SJSA1 (cell line): Measurements from ENCODE around the gene IL1RAPL1. TPM values are rescaled to one million over a fixed set of nuclear protein-coding genes. Genes with fewer than 3 reads are reported as not detected.

Experiments
- DNase-seq, 2 experiments: peaks; one replicate each; pipeline ENCODE4 v3.0.0-alpha.2; 2015 to 2020; ENCODE audit warnings: low spot score in 2 of 2, low read depth in 1 of 2
- H3K27ac ChIP-seq: fragments of 250-450 bp; sonication (Bioruptor Pico); 2 replicates; pipeline ENCODE4 v1.5.1; 2020; ENCODE audit warnings: mild to moderate bottlenecking, moderate library complexity
- H3K27me3 ChIP-seq: fragments of 250-450 bp; sonication (Bioruptor Pico); replicated peaks from 2 replicates; pipeline ENCODE4 v1.5.1; 2020; ENCODE audit warnings: mild to moderate bottlenecking, moderate library complexity
- H3K36me3 ChIP-seq: fragments of 250-450 bp; sonication (Bioruptor Pico); 2 replicates; pipeline ENCODE4 v1.5.1; 2020; ENCODE audit warnings: mild to moderate bottlenecking
- H3K4me1 ChIP-seq: fragments of 250-450 bp; sonication (Bioruptor Pico); replicated peaks from 2 replicates; pipeline ENCODE4 v1.6.1; 2021; ENCODE audit warnings: mild to moderate bottlenecking
- H3K4me3 ChIP-seq: fragments of 250-450 bp; sonication (Bioruptor Pico); 2 replicates; pipeline ENCODE4 v1.5.1; 2020; ENCODE audit warnings: mild to moderate bottlenecking
- H3K9me3 ChIP-seq: fragments of 250-450 bp; sonication (Bioruptor Pico); replicated peaks from 2 replicates; pipeline ENCODE4 v1.5.1; 2020; ENCODE audit warnings: mild to moderate bottlenecking
- total RNA-seq: library from RNA; depleted of rRNA; stranded (reverse); fragments of >200 nt; shearing (Covaris generic); gene quantifications from 2 replicates; pipeline ENCODE4 v1.2.3, GENCODE V29; 2014

IL1RAPL1 gene
- total RNA-seq, 1 experiment from 2014 or later = not detected

DNA sequence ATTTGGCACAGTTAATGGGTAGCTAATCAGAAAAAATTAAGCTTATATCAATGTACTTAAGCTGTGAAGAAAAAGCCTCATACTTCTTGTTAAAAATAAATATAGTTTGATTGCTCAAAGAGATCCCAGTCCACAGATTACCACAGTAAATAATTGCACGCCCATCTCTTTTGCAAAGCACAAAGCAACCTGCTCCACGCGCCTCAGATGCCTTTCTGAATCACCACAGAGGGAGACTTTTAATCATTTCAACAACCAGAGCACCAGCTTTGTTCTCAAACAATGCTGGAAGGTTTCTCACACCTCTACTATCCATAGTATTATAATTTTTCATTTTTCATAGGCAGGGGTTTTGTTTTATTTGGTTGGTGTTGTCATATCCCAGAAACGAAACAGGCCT, 1289.5 kb downstream of the IL1RAPL1 start:
- Histone ChIP-seq H3K27ac (no peak overlapping the region), H3K9me3 (no peaks in the 10 kb centered on the region), H3K4me1 (no peaks in the 10 kb centered on the region), H3K36me3 (no peaks in the 10 kb centered on the region), H3K27me3 (no peaks in the 10 kb centered on the region), H3K4me3 (no peak overlapping the region)
- DNase-seq = no peak

DNA sequence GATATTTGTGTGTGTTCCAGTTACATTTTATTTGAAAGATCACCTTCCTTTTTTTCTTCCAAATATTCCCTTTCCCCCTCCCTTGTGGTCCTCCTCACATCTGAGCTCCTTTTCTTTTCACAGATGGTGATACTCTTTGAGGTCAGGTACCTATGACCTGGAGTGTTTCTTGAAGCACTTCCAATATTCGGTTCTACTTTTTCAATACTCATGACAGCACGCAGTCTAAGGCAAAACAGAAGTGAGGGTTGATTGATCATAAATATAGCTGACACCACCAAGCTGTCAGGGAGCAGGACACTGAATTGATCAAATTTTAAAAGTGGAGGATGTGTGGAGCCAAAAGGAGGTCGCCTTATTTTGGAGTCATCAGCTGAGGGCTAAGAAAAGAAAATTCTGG, 1293.7 kb downstream of the IL1RAPL1 start:
- DNase-seq = no peak
- Histone ChIP-seq H3K4me1 (no peaks in the 10 kb centered on the region), H3K4me3 (no peak overlapping the region), H3K27ac (no peak overlapping the region), H3K36me3 (no peaks in the 10 kb centered on the region), H3K9me3 (no peaks in the 10 kb centered on the region), H3K27me3 (no peaks in the 10 kb centered on the region)

DNA sequence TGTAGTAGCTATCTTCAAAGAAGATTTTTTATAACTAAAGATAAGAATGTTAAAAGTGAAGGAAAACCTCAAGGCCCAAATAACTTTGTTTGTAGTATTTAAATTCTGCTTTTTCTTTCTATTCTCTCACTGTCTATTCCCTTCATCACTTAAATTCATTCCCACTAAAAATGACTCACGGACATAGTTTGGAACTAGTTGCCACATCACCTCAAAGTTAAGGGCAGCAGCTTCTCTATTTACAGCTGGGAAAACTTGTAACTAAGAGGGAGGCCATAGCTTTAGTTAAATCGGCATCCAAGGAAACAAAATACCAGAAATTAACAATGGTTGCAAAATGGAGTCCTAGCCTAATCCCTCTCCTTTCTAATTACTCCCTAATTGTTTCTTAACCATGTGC, 1302.8 kb downstream of the IL1RAPL1 start:
- DNase-seq = no peak
- H3K36me3 ChIP-seq = no peaks in the 10 kb centered on the region
- H3K9me3 ChIP-seq = no peaks in the 10 kb centered on the region
- no peak overlapping the region for H3K4me3 ChIP-seq
- H3K4me1 ChIP-seq = no peaks in the 10 kb centered on the region
- H3K27me3 ChIP-seq = no peaks in the 10 kb centered on the region
- H3K27ac ChIP-seq = no peak overlapping the region

GRCh38 chrX:29890646-29891200, 1303.5 kb downstream of the IL1RAPL1 start:
- H3K27ac ChIP-seq = no peak overlapping the region
- no peaks in the 10 kb centered on the region for H3K27me3 ChIP-seq
- no peaks in the 10 kb centered on the region for H3K4me1 ChIP-seq
- no peaks in the 10 kb centered on the region for H3K9me3 ChIP-seq
- H3K36me3 ChIP-seq = no peaks in the 10 kb centered on the region
- no peak overlapping the region for H3K4me3 ChIP-seq
- no peak for DNase-seq

DNA sequence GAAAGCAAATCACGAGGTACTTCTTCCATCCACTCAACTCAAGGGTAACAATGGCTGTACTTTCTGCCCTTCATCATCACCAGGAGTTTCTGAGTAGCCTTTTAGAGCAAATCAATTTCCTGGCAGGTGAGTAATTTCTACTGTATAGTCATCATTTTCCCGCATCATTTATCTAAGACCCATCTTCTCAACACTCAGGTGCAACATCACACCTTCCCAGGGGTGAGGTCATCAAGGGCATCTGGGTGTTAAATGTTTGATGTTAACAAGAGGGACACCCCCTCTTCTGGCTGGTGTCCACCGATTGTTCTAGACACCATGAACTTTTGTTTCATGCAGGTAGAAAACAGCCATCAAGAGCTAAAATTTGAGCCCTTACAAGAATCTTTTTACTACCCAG, 1314.8 kb downstream of the IL1RAPL1 start:
- no peak for DNase-seq
- no peak overlapping the region for H3K4me3 ChIP-seq
- no peaks in the 10 kb centered on the region for H3K36me3 ChIP-seq
- H3K27me3 ChIP-seq = no peaks in the 10 kb centered on the region
- H3K9me3 ChIP-seq = no peaks in the 10 kb centered on the region
- no peak overlapping the region for H3K27ac ChIP-seq
- no peaks in the 10 kb centered on the region for H3K4me1 ChIP-seq

DNA sequence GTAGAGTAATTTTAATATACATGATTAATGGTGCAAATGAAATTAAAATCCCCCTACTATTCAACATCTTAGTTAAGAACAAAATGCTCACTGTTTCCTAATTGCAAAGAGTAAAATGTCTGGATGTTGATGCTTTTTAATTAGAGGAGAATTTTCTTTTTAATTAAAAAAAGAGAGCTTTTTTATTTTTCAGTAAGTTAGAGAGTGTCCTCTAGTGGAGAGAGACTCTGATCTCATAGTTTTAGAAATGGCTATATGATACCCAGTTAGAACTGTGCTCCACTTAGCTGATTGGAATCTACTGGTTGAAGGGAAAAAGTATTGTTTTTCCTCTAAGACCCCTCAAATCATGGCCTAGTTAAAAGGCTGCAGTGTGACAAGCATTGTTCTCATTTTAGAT, 1316.1 kb downstream of the IL1RAPL1 start:
- Histone ChIP-seq H3K27ac (no peak overlapping the region), H3K4me1 (no peaks in the 10 kb centered on the region), H3K27me3 (no peaks in the 10 kb centered on the region), H3K9me3 (no peaks in the 10 kb centered on the region), H3K4me3 (no peak overlapping the region), H3K36me3 (no peaks in the 10 kb centered on the region)
- no peak for DNase-seq

DNA sequence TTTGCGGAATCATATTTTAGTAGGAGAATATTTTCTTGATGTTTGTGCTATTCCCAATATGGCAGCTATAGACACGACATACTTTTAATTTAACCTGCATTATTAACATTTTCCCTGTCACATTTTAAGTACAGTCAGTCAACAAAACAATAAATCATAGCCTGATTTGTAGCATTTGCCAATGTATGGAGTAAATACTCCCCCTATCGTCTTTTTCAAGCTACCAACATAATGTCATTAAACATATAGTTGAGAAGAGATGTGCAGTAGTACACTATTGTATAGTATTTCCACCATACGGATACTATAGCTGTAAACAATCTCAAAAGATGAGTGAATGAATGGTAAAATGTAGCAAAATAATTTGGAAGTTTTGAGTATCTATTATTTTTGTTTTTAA, 1324.4 kb downstream of the IL1RAPL1 start:
- Histone ChIP-seq H3K36me3 (no peaks in the 10 kb centered on the region), H3K9me3 (no peaks in the 10 kb centered on the region), H3K4me3 (no peak overlapping the region), H3K4me1 (no peaks in the 10 kb centered on the region), H3K27ac (no peak overlapping the region), H3K27me3 (no peaks in the 10 kb centered on the region)
- DNase-seq = no peak

DNA sequence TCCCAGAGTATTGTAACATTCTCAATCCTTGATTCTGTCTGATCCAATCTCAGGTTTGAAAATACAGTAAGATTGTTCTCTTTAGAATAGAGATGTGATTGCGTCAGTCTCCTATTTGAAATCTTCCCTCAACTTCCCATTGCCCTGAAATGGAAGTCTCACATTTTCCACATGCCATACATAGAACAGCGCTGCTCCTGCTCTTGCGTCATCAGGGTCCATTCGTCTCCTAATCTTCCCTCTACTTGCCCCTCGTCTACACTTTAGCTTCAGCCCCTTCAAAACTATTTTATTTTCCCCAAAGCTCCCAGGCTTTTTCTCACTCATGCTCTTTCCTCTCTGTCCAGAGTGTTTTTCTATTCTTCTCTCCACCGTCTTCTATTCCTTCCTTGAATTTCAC, 1326.4 kb downstream of the IL1RAPL1 start:
- Histone ChIP-seq H3K27me3 (no peaks in the 10 kb centered on the region), H3K4me3 (no peak overlapping the region), H3K4me1 (no peaks in the 10 kb centered on the region), H3K36me3 (no peaks in the 10 kb centered on the region), H3K27ac (no peak overlapping the region), H3K9me3 (no peaks in the 10 kb centered on the region)
- DNase-seq = no peak

DNA sequence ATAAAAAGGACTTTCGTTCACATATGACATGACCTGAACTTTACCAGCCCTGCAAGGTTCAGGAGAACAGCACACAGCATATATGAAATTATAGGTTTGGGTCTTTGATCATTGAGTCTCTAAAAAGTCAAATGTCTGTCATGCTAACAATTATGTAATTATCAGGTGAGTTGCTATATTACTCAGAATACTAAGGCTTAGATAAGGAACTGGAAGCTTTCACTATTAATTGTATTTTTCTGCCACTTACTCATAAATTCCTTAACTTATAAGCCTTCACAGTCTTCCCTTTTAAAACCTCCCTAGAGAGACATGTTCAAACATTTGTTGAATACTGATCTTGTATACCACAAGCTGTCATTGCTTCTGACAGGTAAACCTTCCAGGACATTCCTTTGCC, 1335.4 kb downstream of the IL1RAPL1 start:
- H3K27me3 ChIP-seq = no peaks in the 10 kb centered on the region
- no peaks in the 10 kb centered on the region for H3K36me3 ChIP-seq
- no peak for DNase-seq
- H3K9me3 ChIP-seq = no peaks in the 10 kb centered on the region
- no peak overlapping the region for H3K27ac ChIP-seq
- no peaks in the 10 kb centered on the region for H3K4me1 ChIP-seq
- H3K4me3 ChIP-seq = no peak overlapping the region

DNA sequence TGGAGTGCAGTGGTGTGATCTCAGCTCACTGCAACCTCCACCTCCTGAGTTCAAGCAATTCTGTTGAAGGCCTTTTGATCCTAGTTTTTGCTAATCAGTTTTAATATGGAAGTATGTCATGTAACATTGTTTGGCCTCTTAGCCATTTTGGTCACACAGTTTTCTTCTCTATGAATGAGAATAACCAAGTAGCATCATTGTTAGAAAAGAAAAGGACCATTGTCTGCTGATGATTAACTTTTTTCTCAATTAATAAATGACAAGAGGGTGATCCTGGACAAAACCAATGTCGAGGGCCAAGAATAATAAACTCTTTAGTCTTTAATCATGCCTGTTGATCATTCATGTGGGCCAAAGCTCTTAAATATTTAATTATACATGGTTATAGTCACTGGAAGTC, 1338.8 kb downstream of the IL1RAPL1 start:
- Histone ChIP-seq H3K27me3 (no peaks in the 10 kb centered on the region), H3K4me1 (no peaks in the 10 kb centered on the region), H3K36me3 (no peaks in the 10 kb centered on the region), H3K9me3 (no peaks in the 10 kb centered on the region), H3K27ac (no peak overlapping the region), H3K4me3 (no peak overlapping the region)
- DNase-seq = no peak

GRCh38 chrX:29926659-29927058, 1339.4 kb downstream of the IL1RAPL1 start:
- Histone ChIP-seq H3K4me1 (no peaks in the 10 kb centered on the region), H3K4me3 (no peak overlapping the region), H3K36me3 (no peaks in the 10 kb centered on the region), H3K27me3 (no peaks in the 10 kb centered on the region), H3K9me3 (no peaks in the 10 kb centered on the region), H3K27ac (no peak overlapping the region)
- no peak for DNase-seq

- no peak for DNase-seq
- H3K9me3 ChIP-seq = no peaks in the 10 kb centered on the region
- H3K27ac ChIP-seq = no peak overlapping the region
- no peaks in the 10 kb centered on the region for H3K36me3 ChIP-seq
- H3K4me3 ChIP-seq = no peak overlapping the region
- no peaks in the 10 kb centered on the region for H3K27me3 ChIP-seq
- no peaks in the 10 kb centered on the region for H3K4me1 ChIP-seq
Measured at GRCh38 chrX:29935455-29935854, 1348.2 kb downstream of the IL1RAPL1 start.

DNA sequence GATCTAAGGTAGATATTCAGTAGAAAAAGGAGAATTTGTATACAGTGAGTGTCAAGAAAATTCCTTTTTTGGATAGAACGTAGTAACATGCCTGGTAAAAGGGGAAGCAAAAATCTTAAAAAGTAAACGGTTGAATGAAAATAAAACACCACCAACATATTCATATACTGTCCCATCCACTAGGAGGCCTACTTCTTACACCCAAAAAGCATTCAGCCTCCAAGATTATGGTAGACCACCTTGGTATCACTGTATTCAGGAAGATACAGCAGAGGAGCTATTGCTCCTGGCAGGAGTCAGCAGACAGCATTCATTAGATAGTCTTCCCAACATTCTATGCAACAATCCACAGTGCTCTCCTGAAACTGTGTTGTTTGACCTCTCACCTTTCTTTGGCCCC, 1353.5 kb downstream of the IL1RAPL1 start:
- H3K27ac ChIP-seq = no peak overlapping the region
- DNase-seq = no peak
- H3K4me3 ChIP-seq = no peak overlapping the region
- no peaks in the 10 kb centered on the region for H3K36me3 ChIP-seq
- H3K4me1 ChIP-seq = no peaks in the 10 kb centered on the region
- no peaks in the 10 kb centered on the region for H3K9me3 ChIP-seq
- H3K27me3 ChIP-seq = no peaks in the 10 kb centered on the region

- Histone ChIP-seq H3K4me1 (no peaks in the 10 kb centered on the region), H3K9me3 (no peaks in the 10 kb centered on the region), H3K36me3 (no peaks in the 10 kb centered on the region), H3K27me3 (no peaks in the 10 kb centered on the region), H3K4me3 (no peak overlapping the region), H3K27ac (no peak overlapping the region)
- no peak for DNase-seq
Measured at GRCh38 chrX:29941287-29941686, 1354.0 kb downstream of the IL1RAPL1 start.

DNA sequence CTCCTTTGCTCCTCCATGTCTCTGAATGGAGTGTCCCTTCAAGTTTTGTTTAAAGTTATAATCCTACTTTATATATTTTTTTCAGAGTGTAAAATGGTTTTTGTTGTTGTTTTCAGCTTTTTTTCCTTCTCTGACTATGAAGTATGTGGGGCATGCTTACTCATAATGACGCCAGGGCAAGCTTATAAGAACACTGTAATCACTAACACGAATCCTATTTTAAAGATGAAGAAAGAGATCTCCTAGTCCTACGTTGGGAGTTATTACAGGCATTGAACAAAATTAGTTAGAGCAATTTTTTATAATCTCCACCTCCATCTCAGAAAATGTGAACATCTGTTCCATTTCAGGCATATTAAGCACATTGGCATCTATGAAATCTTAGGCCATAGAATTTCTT, 1360.0 kb downstream of the IL1RAPL1 start:
- Histone ChIP-seq H3K4me1 (no peaks in the 10 kb centered on the region), H3K4me3 (no peak overlapping the region), H3K36me3 (no peaks in the 10 kb centered on the region), H3K27ac (no peak overlapping the region), H3K9me3 (no peaks in the 10 kb centered on the region), H3K27me3 (no peaks in the 10 kb centered on the region)
- no peak for DNase-seq
